CD8-positive, alpha-beta memory T cell (primary cell): ENCODE results near the gene FGFRL1. TPM values are rescaled to one million over a fixed set of nuclear protein-coding genes. Genes with fewer than 3 reads are reported as not detected.
A peak's percentile ranks its signal among the peaks of the same experiment; 100 is the strongest.
"Not testable (repeated sequence)": the region's sequence is repeated elsewhere in the genome, so short reads cannot be mapped to it uniquely, and the experiment has no call there.

ENCODE experiments used
- CTCF ChIA-PET: fragments of 350-600 bp; sonication (Branson Sonifier 250); formaldehyde crosslinking; loops from one replicate; lab custom pipeline; 2021; ENCODE audit warnings: antibody characterized with exemption; lab: Charles Lee
- POLR2A ChIA-PET: fragments of 350-600 bp; sonication (Branson Sonifier 250); formaldehyde crosslinking; loops from one replicate; lab custom pipeline; 2021; ENCODE audit warnings: antibody characterized with exemption; lab: Charles Lee
- DNase-seq, 5 donors: peaks; one replicate each; pipeline versions ENCODE4 v3.0.0 to v3.0.0-alpha.2; 2020 to 2022; ENCODE audit warnings: mixed read lengths in 1 of 5
- H3K27ac ChIP-seq: one replicate; pipeline ENCODE4 v1.7.0; 2013; ENCODE audit warnings: low read depth, mild to moderate bottlenecking, low read length, moderate library complexity
- H3K27me3 ChIP-seq: 2 replicates; pipeline ENCODE4 v1.7.0; 2013; ENCODE audit warnings: low read length, mild to moderate bottlenecking; ENCODE audit not compliant: insufficient read depth, poor library complexity, severe bottlenecking
- H3K36me3 ChIP-seq: 2 replicates; pipeline ENCODE4 v1.7.0; 2013; ENCODE audit warnings: mild to moderate bottlenecking, low read length, moderate library complexity; ENCODE audit not compliant: insufficient read depth
- H3K4me1 ChIP-seq: 2 replicates; pipeline ENCODE4 v1.7.0; 2013; ENCODE audit warnings: mild to moderate bottlenecking, low read length, moderate library complexity; ENCODE audit not compliant: insufficient read depth
- H3K4me3 ChIP-seq: 2 replicates; pipeline ENCODE4 v1.7.0; 2013; ENCODE audit warnings: mild to moderate bottlenecking, low read length
- H3K9me3 ChIP-seq: 2 replicates; pipeline ENCODE4 v1.7.0; 2013; ENCODE audit warnings: mild to moderate bottlenecking, low read length
- H3K27ac Mint-ChIP-seq, 8 donors: one replicate each; pipeline ENCODE4 v1.8.0; 2020 to 2021; ENCODE audit warnings: mixed read lengths in 8 of 8, mild to moderate bottlenecking in 6 of 8, inconsistent platforms in 3 of 8, moderate library complexity in 3 of 8
- H3K27me3 Mint-ChIP-seq, 2 donors: one replicate each; pipeline ENCODE4 v1.8.0; 2020 to 2021; ENCODE audit warnings: mixed read lengths in 2 of 2, mild to moderate bottlenecking in 1 of 2, moderate library complexity in 1 of 2
- H3K36me3 Mint-ChIP-seq, 3 donors: one replicate each; pipeline ENCODE4 v1.8.0; 2020 to 2021; ENCODE audit warnings: mixed read lengths in 3 of 3, inconsistent platforms in 1 of 3, mild to moderate bottlenecking in 1 of 3
- H3K4me1 Mint-ChIP-seq, 3 donors: one replicate each; pipeline ENCODE4 v1.8.0; 2020 to 2021; ENCODE audit warnings: mixed read lengths in 3 of 3, inconsistent platforms in 1 of 3, mild to moderate bottlenecking in 1 of 3
- H3K4me3 Mint-ChIP-seq, 7 donors: one replicate each; pipeline ENCODE4 v1.8.0; 2020 to 2021; ENCODE audit warnings: mixed read lengths in 7 of 7, mild to moderate bottlenecking in 6 of 7, moderate library complexity in 4 of 7, inconsistent platforms in 2 of 7
- H3K9me3 Mint-ChIP-seq, 5 donors: one replicate each; pipeline ENCODE4 v1.8.0; 2020 to 2022; ENCODE audit warnings: mixed read lengths in 5 of 5, mild to moderate bottlenecking in 3 of 5, moderate library complexity in 2 of 5, inconsistent platforms in 1 of 5
- polyA plus RNA-seq: library from polyadenylated mRNA; unstranded; fragments of 300-500 nt; fragmentation: Illumina TruSeq; gene quantifications from one replicate; pipeline ENCODE4 v1.2.3, GENCODE V29; 2021
- total RNA-seq, 2 experiments: library from RNA; stranded (reverse); gene quantifications; one replicate each; pipeline ENCODE4 v1.2.3, GENCODE V29; 2021

FGFRL1 gene
- total and polyA plus RNA-seq, 3 experiments from 2014 or later: 1.4 to 14.5 (median 12.3) TPM

DNA sequence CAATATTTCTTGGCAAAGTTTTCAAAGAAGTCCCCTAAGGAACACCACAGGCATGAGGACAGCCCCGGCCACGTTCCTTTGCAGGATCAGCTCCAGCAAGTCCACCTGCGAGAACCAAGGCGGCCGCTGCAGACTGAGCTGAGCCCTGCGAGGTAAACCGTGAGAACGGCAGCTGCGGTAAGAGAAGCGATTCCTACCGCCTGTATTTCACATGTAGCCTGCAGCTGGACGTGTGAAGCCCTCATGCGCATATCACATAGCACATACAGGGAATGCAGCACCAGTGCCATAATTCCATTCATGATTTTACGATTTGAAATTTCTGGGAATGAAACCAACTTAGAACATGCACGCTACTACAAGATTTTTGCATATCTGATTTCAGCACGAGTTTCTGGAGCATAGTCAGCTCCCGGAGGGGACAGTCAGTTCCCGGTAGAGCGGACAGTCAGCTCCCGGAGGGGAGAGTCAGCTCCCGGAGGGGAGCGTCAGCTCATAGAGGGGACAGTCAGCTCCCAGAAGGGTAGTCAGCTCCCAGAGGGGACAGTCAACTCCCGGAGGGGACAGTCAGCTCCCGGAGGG lies 41.7 kb downstream of the FGFRL1 start:
- H3K9me3 Mint-ChIP-seq: no peaks in the 10 kb centered on the region
- H3K36me3 Mint-ChIP-seq: peaks cover 0 to 3% (median 0%) of the 10 kb centered on the region in 3 donors
- Histone ChIP-seq H3K4me1 (peaks cover 14% of the 10 kb centered on the region), H3K9me3 (no peaks in the 10 kb centered on the region), H3K4me3 (no peak overlapping the region), H3K27ac (no peak overlapping the region), H3K36me3 (no peaks in the 10 kb centered on the region), H3K27me3 (no peaks in the 10 kb centered on the region)
- POLR2A ChIA-PET: no interaction called here
- peak overlapping the region in 5 of 8 donors; percentile 17 to 78 (median 42) for H3K27ac Mint-ChIP-seq
- CTCF ChIA-PET: no interaction called here
- peaks cover 15 to 17% of the 10 kb centered on the region in 2 donors for H3K27me3 Mint-ChIP-seq
- H3K4me3 Mint-ChIP-seq: peak overlapping the region in 1 of 7 donors; percentile 50
- peak in 1 of 5 donors; percentile 40 for DNase-seq
- peaks cover 12 to 16% (median 14%) of the 10 kb centered on the region in 3 donors for H3K4me1 Mint-ChIP-seq

- peaks cover 14% of the 10 kb centered on the region for H3K4me1 ChIP-seq
- H3K4me3 ChIP-seq, POLR2A ChIA-PET, CTCF ChIA-PET, H3K9me3 ChIP-seq, H3K36me3 Mint-ChIP-seq, H3K36me3 ChIP-seq, H3K9me3 Mint-ChIP-seq, H3K27ac ChIP-seq, DNase-seq, H3K4me3 Mint-ChIP-seq, H3K27me3 ChIP-seq: not testable (repeated sequence)
- Mint-ChIP-seq H3K27me3 (peaks cover 10 to 14% of the 10 kb centered on the region in 2 donors), H3K4me1 (peaks cover 12 to 16% (median 14%) of the 10 kb centered on the region in 3 donors), H3K27ac (peak overlapping the region in 1 of 8 donors; percentile 73)
Observed at GRCh38 chr4:1053891-1054290, 42.5 kb downstream of the FGFRL1 start.

- peaks cover 12 to 16% (median 14%) of the 10 kb centered on the region in 3 donors for H3K4me1 Mint-ChIP-seq
- not testable (repeated sequence) for H3K36me3 Mint-ChIP-seq
- POLR2A ChIA-PET: interaction anchor here (1.5 to 1.7 kb wide), 2 partner anchors 68 to 292 kb away, joined by 3 to 10 read pairs; partner anchors contain the start of gene IDUA
Observed at GRCh38 chr4:1054696-1055242, 43.3 kb downstream of the FGFRL1 start.

GRCh38 chr4:1055243-1055701 lies 43.8 kb downstream of the FGFRL1 start:
- CTCF ChIA-PET: interaction anchor here (1.1 kb wide), 1 partner anchor 213 kb away, joined by 3 read pairs; no protein-coding TSS in a partner anchor
- Mint-ChIP-seq H3K27ac (peak overlapping the region; percentile 78 to 97 (median 94)), H3K4me1 (peaks cover 12 to 16% (median 14%) of the 10 kb centered on the region in 3 donors), H3K4me3 (peak overlapping the region; percentile 75 to 90 (median 84)), H3K27me3 (peaks cover 12 to 13% of the 10 kb centered on the region in 2 donors)
- Histone ChIP-seq H3K4me1 (peaks cover 14% of the 10 kb centered on the region), H3K27ac (peak overlapping the region; percentile 53), H3K4me3 (peak overlapping the region; percentile 67)
- not testable (repeated sequence) for H3K27me3 ChIP-seq, H3K36me3 Mint-ChIP-seq, H3K9me3 ChIP-seq, H3K36me3 ChIP-seq, H3K9me3 Mint-ChIP-seq, DNase-seq
- POLR2A ChIA-PET: interaction anchor here (1.5 to 1.7 kb wide), 2 partner anchors 68 to 291 kb away, joined by 3 to 10 read pairs; partner anchors contain the start of gene IDUA

More at GRCh38 chr4:1054696-1055242, 43.3 kb downstream of the FGFRL1 start:
- not testable (repeated sequence) for H3K27ac Mint-ChIP-seq, H3K9me3 ChIP-seq, H3K27ac ChIP-seq, H3K36me3 ChIP-seq, H3K9me3 Mint-ChIP-seq, H3K4me3 ChIP-seq, H3K27me3 ChIP-seq, DNase-seq
- Mint-ChIP-seq H3K4me3 (peak overlapping the region in 1 of 7 donors; percentile 11), H3K27me3 (peaks cover 8 to 13% of the 10 kb centered on the region in 2 donors)
- H3K4me1 ChIP-seq: peaks cover 14% of the 10 kb centered on the region
- CTCF ChIA-PET: interaction anchor here (1.1 kb wide), 1 partner anchor 213 kb away, joined by 3 read pairs; no protein-coding TSS in a partner anchor

DNA sequence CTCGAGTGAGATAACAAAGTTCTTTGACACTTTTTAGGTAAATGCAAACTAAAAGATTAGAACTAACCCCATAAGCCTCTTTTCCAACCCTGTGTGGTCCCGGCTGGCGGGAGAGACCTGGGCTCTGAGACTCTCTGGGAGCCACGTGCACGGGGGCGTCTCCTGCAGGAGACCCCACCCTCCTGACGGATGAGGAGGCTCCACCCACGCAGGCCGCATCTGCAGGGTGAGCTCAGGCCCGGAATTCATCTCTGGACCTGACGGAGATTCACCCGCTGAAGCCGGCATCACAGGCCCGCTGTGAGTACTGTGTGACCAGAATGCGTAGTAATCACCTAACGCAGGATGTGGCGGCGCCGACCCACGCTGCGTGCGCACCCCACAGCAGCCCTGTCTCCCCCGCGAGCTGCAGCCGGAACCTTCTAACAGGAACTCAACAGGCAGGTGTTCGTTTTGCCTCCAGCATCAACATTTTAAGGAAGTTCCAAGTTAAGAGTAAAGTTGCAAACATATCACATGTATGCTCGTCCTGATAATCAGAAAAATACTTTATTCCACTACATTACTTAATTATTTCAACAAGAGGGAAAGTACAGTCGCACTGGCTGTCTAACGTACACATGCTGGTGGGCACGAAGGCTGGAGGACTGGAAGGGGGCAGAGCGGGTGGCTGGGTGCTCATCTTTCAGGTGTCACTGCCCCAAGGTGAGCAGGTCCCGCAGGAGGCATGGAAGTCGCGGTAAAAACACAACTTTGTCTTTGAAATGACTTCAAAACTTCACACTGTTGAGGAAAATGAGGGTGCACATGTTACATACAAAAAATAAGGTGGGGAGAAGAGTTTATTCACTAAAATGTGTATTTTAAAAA lies 44.5 kb downstream of the FGFRL1 start:
- H3K4me1 Mint-ChIP-seq: peaks cover 12 to 16% (median 14%) of the 10 kb centered on the region in 3 donors
- H3K4me1 ChIP-seq: peaks cover 14% of the 10 kb centered on the region
- H3K27ac ChIP-seq: peak overlapping the region; percentile 53
- no peaks in the 10 kb centered on the region for H3K9me3 Mint-ChIP-seq
- H3K27me3 Mint-ChIP-seq: peaks cover 16 to 18% of the 10 kb centered on the region in 2 donors
- no peaks in the 10 kb centered on the region for H3K9me3 ChIP-seq
- ChIA-PET CTCF (interaction anchor here (1.1 kb wide), 1 partner anchor 212 kb away, joined by 3 read pairs; no protein-coding TSS in a partner anchor), POLR2A (interaction anchor here (1.5 to 1.7 kb wide), 2 partner anchors 69 to 290 kb away, joined by 3 to 10 read pairs; partner anchors contain the start of gene IDUA)
- peak overlapping the region; percentile 67 for H3K4me3 ChIP-seq
- H3K4me3 Mint-ChIP-seq: peak overlapping the region; percentile 75 to 90 (median 84)
- H3K27me3 ChIP-seq: no peaks in the 10 kb centered on the region
- H3K36me3 Mint-ChIP-seq: peaks cover 0 to 3% (median 0%) of the 10 kb centered on the region in 3 donors
- peak overlapping the region; percentile 78 to 97 (median 94) for H3K27ac Mint-ChIP-seq
- no peaks in the 10 kb centered on the region for H3K36me3 ChIP-seq
- peak; percentile 78 to 93 (median 91) for DNase-seq

DNA sequence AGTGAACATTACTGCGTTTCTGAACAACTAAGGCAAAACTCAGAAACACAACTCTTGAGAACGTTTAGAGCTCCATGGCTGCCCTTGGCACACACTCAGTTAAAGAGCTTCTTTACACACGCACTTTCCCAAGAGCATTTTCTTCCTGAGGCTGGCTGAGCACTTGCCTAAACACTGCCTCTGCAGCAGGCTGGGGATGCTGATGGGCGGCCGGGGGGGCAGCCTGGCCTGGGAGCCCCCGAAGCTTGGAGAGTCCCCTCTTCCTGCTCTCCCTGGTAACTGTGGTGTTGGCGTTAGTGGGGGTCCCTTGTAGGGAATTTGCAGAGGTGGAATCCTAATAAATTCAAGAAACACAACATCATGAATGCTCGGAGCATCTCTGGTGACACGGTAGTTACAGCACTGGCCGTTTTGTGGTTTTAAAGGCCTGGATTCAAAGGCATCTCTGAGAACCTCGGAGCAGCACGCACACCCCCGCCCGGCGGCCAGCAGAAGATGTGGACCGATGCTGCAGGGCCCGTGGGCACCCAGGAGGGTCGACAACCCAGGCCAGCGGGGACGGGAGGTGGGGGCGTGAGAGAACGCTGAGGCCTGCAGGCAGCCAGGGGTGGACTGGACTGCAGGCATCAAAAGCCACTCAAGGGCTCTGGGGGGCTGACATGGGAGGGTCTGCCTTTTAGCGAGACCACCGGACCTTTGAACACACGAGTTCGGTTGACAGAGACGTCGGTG lies 45.4 kb downstream of the FGFRL1 start:
- H3K9me3 ChIP-seq: no peaks in the 10 kb centered on the region
- Mint-ChIP-seq H3K9me3 (no peaks in the 10 kb centered on the region), H3K27me3 (peaks cover 13 to 21% of the 10 kb centered on the region in 2 donors), H3K4me1 (peaks cover 12 to 16% (median 14%) of the 10 kb centered on the region in 3 donors), H3K4me3 (peak overlapping the region in 1 of 7 donors; percentile 74), H3K36me3 (peaks cover 0 to 3% (median 0%) of the 10 kb centered on the region in 3 donors), H3K27ac (peak overlapping the region in 5 of 8 donors; percentile 86 to 97 (median 94))
- no peaks in the 10 kb centered on the region for H3K36me3 ChIP-seq
- ChIA-PET CTCF (no interaction called here), POLR2A (interaction anchor here (0.6 kb wide), 1 partner anchor 105 kb away, joined by 5 read pairs; no protein-coding TSS in a partner anchor)
- peak overlapping the region; percentile 64 for H3K4me3 ChIP-seq
- no peak for DNase-seq
- no peak overlapping the region for H3K27ac ChIP-seq
- peaks cover 14% of the 10 kb centered on the region for H3K4me1 ChIP-seq
- H3K27me3 ChIP-seq: no peaks in the 10 kb centered on the region

GRCh38 chr4:1057403-1057745 lies 45.9 kb downstream of the FGFRL1 start:
- Histone ChIP-seq H3K27ac (no peak overlapping the region), H3K4me1 (peaks cover 14% of the 10 kb centered on the region), H3K9me3 (no peaks in the 10 kb centered on the region), H3K36me3 (no peaks in the 10 kb centered on the region), H3K27me3 (no peaks in the 10 kb centered on the region), H3K4me3 (no peak overlapping the region)
- H3K27me3 Mint-ChIP-seq: peaks cover 15 to 25% of the 10 kb centered on the region in 2 donors
- ChIA-PET POLR2A (no interaction called here), CTCF (no interaction called here)
- DNase-seq: no peak
- H3K36me3 Mint-ChIP-seq: peaks cover 0 to 3% (median 0%) of the 10 kb centered on the region in 3 donors
- H3K9me3 Mint-ChIP-seq: no peaks in the 10 kb centered on the region
- no peak overlapping the region for H3K4me3 Mint-ChIP-seq
- H3K4me1 Mint-ChIP-seq: peaks cover 14 to 18% (median 16%) of the 10 kb centered on the region in 3 donors
- peak overlapping the region in 2 of 8 donors; percentile 35 to 83 for H3K27ac Mint-ChIP-seq
